GM10266 (cell line): ENCODE measurements around the gene SLC24A4.

Experiments
- DNase-seq: peaks from one replicate; pipeline ENCODE4 v3.0.0; 2012; ENCODE audit errors: extremely low spot score
- TF ChIP-seq, protein P1 (sequence below): IDR thresholded peaks from 2 replicates; pipeline ENCODE4 v1.5.1; 2012; ENCODE audit warnings: mild to moderate bottlenecking, low read depth; ENCODE audit not compliant: control insufficient read depth, insufficient read depth; ENCODE audit errors: missing control alignments

SLC24A4 gene

DNA sequence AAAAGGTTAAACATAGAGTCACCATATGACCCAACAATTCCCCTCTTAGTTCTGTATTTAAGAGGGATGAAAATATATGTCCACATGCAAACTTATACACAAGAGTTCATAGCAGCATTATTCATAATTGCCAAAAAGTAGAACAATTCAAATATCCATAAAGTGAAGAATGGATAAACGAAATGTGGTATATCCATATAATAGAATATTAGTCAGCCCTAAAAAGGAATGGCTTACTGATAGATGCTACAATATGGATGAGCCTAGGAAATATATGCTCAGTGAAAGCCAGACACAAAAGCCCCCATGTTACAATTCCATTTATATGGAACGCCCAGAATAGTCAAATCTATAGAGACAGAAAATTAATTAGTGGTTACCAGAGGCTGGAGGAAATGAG is 146.6 kb downstream of the SLC24A4 start:
- TF ChIP-seq, protein P1, sequence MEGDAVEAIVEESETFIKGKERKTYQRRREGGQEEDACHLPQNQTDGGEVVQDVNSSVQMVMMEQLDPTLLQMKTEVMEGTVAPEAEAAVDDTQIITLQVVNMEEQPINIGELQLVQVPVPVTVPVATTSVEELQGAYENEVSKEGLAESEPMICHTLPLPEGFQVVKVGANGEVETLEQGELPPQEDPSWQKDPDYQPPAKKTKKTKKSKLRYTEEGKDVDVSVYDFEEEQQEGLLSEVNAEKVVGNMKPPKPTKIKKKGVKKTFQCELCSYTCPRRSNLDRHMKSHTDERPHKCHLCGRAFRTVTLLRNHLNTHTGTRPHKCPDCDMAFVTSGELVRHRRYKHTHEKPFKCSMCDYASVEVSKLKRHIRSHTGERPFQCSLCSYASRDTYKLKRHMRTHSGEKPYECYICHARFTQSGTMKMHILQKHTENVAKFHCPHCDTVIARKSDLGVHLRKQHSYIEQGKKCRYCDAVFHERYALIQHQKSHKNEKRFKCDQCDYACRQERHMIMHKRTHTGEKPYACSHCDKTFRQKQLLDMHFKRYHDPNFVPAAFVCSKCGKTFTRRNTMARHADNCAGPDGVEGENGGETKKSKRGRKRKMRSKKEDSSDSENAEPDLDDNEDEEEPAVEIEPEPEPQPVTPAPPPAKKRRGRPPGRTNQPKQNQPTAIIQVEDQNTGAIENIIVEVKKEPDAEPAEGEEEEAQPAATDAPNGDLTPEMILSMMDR: no peak
- no peak for DNase-seq

DNA sequence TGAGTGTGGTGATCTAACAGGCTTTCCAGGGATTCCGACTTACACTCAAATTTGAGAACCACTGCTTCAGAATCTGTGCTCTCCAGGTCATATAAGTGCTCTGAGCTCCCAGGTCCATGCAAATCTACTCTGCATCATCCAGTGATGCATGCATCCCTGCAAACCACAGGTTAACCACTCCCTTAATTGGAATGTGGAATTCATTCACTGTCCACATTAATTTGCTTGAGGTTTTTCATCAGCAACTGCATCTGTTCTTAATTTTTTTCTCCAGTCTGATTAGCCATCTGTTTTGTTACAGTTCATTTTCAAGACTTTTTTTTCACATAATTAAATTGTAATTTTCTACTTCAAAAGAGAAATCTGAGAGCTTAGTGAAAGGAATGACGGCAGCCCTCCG is 147.2 kb downstream of the SLC24A4 start:
- no peak for DNase-seq
- TF ChIP-seq, protein P1: no peak

DNA sequence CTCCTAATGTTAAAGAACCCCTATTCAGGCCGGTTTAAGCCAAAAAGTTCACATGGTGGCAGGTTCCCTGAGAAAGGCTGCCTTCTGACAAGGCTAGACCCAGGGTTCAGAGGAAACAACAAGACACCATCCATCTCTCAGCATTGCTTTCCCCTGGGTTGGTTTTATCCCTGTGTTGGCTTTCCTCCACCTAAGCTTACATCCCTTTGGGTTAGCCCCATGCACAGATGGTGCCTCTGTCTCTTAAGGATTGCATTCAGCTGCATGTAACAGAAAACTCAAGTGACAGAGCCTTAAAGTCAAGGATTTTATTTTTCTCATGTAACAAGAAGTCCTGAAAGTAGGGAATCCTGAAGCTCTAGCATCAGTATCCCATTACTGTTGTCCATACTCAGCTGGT is 147.8 kb downstream of the SLC24A4 start:
- TF ChIP-seq, protein P1: no peak
- no peak for DNase-seq

DNA sequence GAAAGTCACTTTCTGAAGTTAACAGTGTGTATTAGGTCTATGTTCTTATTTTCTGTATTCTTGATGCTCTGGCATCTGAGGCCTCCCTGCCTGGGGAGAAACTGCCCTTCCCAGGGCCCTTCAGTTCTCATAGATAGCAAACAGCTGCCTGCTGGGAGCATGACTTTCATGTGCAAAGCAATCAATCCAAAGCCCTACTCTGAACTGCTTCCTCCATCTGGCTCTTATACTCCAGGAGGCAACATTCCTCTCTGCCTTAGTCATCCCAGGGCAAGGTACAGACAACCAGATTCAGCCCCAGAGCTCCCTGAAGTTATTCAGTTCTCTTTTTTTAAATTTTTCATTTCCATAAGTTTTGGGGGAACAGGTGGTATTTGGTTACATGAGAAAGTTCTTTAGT is 149.0 kb downstream of the SLC24A4 start:
- DNase-seq: no peak
- TF ChIP-seq, protein P1: no peak

DNA sequence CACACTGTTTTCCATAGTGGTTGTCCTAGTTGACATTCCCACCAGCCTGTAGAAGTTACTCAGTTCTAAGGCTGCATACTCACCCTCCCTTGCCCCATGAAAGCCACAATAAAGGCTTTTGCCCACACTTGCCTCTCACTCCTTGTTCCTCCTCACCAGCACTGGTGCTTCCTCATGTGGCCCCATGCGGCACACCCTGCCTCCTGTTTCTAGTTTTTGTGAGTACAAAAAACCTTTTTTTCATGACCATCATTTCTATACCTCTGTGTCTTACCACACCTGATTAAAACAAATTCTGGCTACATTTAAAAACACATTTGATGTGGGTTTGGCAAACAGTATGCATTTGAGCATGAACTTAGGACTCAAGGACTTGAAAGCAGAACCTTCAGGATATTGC is 149.9 kb downstream of the SLC24A4 start:
- TF ChIP-seq, protein P1: no peak
- no peak for DNase-seq

DNA sequence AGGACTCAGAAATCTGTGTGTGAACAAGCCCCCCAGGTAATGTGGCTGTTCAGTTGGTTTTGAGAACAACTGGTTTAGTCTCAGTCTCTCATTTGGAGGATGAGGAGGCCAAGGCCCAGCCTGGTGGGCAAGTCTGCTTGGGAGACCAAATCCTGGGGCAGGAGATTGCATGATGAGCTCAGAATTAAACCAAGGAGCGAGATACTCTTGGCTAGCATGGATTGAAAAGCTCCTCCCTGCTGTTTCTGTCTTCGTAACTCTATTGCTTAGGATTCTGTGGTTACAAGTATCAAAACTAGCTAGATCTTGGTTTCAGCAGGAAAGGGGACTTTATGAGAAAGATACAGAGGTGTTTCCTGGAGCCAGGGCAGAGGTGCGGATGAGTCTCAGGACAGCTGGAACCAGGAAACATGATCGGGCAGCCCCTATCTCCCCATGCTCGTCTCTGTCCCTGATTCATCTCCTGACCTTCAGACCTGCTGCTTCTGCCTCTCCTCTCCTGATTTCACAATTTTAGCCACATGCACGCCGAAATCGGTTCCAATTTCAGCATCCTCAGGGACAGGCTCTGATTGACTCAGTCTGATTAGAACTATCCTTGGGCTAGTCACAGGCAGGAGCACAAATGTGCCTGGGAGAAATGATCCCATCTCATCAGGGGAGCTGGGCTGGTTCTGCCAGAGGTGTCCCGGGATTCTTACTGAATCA is 150.4 kb downstream of the SLC24A4 start:
- DNase-seq: no peak
- TF ChIP-seq, protein P1: no peak

DNA sequence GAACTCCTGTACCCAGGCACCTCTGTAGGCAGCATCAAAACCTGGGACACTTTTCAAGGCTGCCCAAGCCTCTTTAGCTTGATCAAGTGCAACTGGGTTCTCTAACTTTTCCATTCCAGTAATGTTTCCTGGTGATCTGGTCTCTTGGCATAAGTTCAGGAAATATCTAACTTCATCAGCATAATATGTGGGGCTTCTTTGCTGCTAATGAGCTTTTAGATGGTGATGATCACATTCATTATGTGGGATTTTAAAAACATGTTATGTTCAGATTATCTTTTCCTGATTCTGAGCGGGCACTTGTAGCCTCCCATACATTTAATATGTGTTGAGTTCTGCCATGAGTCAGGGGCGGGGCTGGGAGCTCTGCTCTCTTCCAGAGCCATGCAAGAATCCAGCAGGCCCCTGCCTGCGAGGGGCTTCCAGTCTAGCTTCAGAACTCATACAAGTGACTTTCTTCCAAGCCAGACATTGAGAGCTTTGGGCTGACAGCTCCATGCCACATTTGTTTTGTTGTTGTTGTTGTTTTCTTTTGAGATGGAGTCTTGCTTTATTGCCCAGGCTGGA is 151.1 kb downstream of the SLC24A4 start:
- DNase-seq: no peak
- TF ChIP-seq, protein P1: no peak
